ENCODE results near the gene TMEM80. TPM values are rescaled to one million over a fixed set of nuclear protein-coding genes. Genes with fewer than 3 reads are reported as not detected.
"Not testable (repeated sequence)": the region's sequence is repeated elsewhere in the genome, so short reads cannot be mapped to it uniquely, and the experiment has no call there.

Gene TMEM80
- total RNA-seq (10 to 100 TPM; 20.1 to 37.6 (median 32.4) TPM), polyA plus RNA-seq (10 to 100 TPM; 18.7 to 30.8 (median 24.7) TPM)
- long read RNA-seq, donor 1 = 0 reads
- long read RNA-seq, donor 2, partial matches to known transcripts = 0 of 7 reads
- long read RNA-seq, donor 2, other reads (novel, unspliced or antisense) = 5 of 7 reads

GRCh38 chr11:695538-696248, at the start of gene TMEM80:
Gene TMEM80, plus strand, starts transcription at chr11:695816. Its CDS starts 12 bp downstream, at chr11:695828.
- peaks cover 0 to 40% (median 10%) of the 10 kb centered on the region in 6 donors for H3K36me3 ChIP-seq

GRCh38 chr11:646214-646613, 49.4 kb upstream of the TMEM80 start:
- peaks cover 0 to 11% (median under 1%) of the 10 kb centered on the region in 6 donors for H3K4me1 ChIP-seq
- no peaks in the 10 kb centered on the region for H3K27me3 ChIP-seq (replicated peaks in 1 of 7)
- no peak overlapping the region for H3K4me3 ChIP-seq
- intact Hi-C loops (cut with DNase I; ENCODE audit: low total_unique reads) = no loop called here
- no peak for DNase-seq
- no peak overlapping the region for H3K27ac ChIP-seq
- WGBS, 5 donors = 57 to 78% (median 75%) methylated on average over 14 of the region's 14 CpGs
- peaks cover 4 to 91% (median 22%) of the 10 kb centered on the region in 6 donors for H3K36me3 ChIP-seq
- no peaks in the 10 kb centered on the region for H3K9me3 ChIP-seq
- TF ChIP-seq POLR2A (IDR thresholded peaks at IDR 0.05) (no peak), CTCF (IDR thresholded peaks at IDR 0.05 in 8 of 11, conservative IDR thresholded peaks at IDR 0.05 in 3 of 11) (no peak), POLR2AphosphoS5 (IDR thresholded peaks at IDR 0.05) (peak in 2 of 3 donors; percentile 10 to 40)

More at GRCh38 chr11:695538-696248, at the start of gene TMEM80:
- Histone ChIP-seq H3K4me3 (peak within 1 kb of the TSS; percentile 57 to 85 (median 80)), H3K27me3 (replicated peaks in 1 of 7) (no peaks in the 10 kb centered on the region), H3K27ac (peak within 1 kb of the TSS; percentile 91 to 100 (median 99)), H3K4me1 (peaks cover 26 to 72% (median 47%) of the 10 kb centered on the region in 6 donors), H3K9me3 (no peaks in the 10 kb centered on the region)
- 0% methylated on average over 27 to 101 of the region's 101 CpGs for WGBS, 5 donors
- intact Hi-C loops (cut with DNase I; ENCODE audit: low total_unique reads) = no loop called here
- no peak for TF ChIP-seq POLR2A (IDR thresholded peaks at IDR 0.05)
- peak in 1 of 11 experiments; percentile 6 for TF ChIP-seq CTCF (IDR thresholded peaks at IDR 0.05 in 8 of 11, conservative IDR thresholded peaks at IDR 0.05 in 3 of 11)
- peak; percentile 79 to 91 (median 89) for TF ChIP-seq POLR2AphosphoS5 (IDR thresholded peaks at IDR 0.05)
- peak; percentile 100 for DNase-seq

- H3K9me3 ChIP-seq; H3K27me3 ChIP-seq (replicated peaks in 1 of 7); intact Hi-C loops (cut with DNase I; ENCODE audit: low total_unique reads); H3K4me3 ChIP-seq; H3K4me1 ChIP-seq; H3K27ac ChIP-seq; DNase-seq: not testable (repeated sequence)
- H3K36me3 ChIP-seq = peaks cover 4 to 93% (median 29%) of the 10 kb centered on the region in 6 donors
- 88 to 94% (median 91%) methylated on average over 9 to 11 of the region's 14 CpGs for WGBS, 5 donors
Measured at GRCh38 chr11:647672-648158, 47.9 kb upstream of the TMEM80 start.

- DNase-seq = no peak
- intact Hi-C loops (cut with DNase I; ENCODE audit: low total_unique reads) = no loop called here
- Histone ChIP-seq H3K27ac (no peak overlapping the region), H3K36me3 (peaks cover 0 to 98% (median 24%) of the 10 kb centered on the region in 6 donors), H3K4me3 (no peak overlapping the region), H3K4me1 (peaks cover 0 to 6% (median 0%) of the 10 kb centered on the region in 6 donors), H3K9me3 (no peaks in the 10 kb centered on the region), H3K27me3 (replicated peaks in 1 of 7) (no peaks in the 10 kb centered on the region)
- 93 to 98% (median 95%) methylated on average over 10 of the region's 10 CpGs for WGBS, 5 donors
- TF ChIP-seq CTCF (IDR thresholded peaks at IDR 0.05 in 8 of 11, conservative IDR thresholded peaks at IDR 0.05 in 3 of 11) (no peak), POLR2A (IDR thresholded peaks at IDR 0.05) (no peak), POLR2AphosphoS5 (IDR thresholded peaks at IDR 0.05) (no peak)
Measured at GRCh38 chr11:650482-650881, 45.1 kb upstream of the TMEM80 start.

GRCh38 chr11:653136-653535, 42.5 kb upstream of the TMEM80 start:
- H3K4me1 ChIP-seq; H3K9me3 ChIP-seq; intact Hi-C loops (cut with DNase I; ENCODE audit: low total_unique reads); H3K27ac ChIP-seq; DNase-seq; H3K27me3 ChIP-seq (replicated peaks in 1 of 7); H3K4me3 ChIP-seq: not testable (repeated sequence)
- WGBS, 5 donors = 77 to 88% (median 82%) methylated on average over 14 of the region's 14 CpGs
- peaks cover 0 to 100% (median 22%) of the 10 kb centered on the region in 6 donors for H3K36me3 ChIP-seq
